GM10847 (cell line): ENCODE results near the gene TRPM3.

Source experiments
- POLR2A ChIP-seq: IDR thresholded peaks from 2 replicates; pipeline ENCODE4 v1.6.1; 2011; ENCODE audit not compliant: insufficient read length; ENCODE audit errors: extremely low read depth

TRPM3 gene

GRCh38 chr9:70816891-70817290, 304.5 kb downstream of the TRPM3 start:
- TF ChIP-seq POLR2A = no peak

DNA sequence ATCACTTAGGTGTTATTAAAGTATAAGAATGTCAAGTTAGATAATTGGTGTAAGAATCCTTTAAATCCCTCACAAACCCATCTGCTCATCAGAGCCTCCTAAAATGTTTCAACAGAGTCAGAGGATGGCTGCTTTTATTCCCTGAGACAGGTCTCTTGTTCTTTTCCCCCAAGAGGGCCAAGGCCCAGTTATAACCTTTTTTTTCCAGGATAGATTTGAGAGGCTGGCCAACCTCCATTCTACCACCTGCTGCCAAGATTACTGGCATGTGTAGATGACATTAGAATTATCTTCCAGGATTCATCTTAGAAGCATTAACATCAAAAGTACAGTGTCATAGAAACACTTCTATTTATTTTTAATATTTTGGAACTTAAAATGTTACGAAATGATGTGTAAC, 305.1 kb downstream of the TRPM3 start:
- TF ChIP-seq POLR2A = no peak

- TF ChIP-seq POLR2A = no peak
Measured at GRCh38 chr9:70814597-70814996, 306.8 kb downstream of the TRPM3 start.

DNA sequence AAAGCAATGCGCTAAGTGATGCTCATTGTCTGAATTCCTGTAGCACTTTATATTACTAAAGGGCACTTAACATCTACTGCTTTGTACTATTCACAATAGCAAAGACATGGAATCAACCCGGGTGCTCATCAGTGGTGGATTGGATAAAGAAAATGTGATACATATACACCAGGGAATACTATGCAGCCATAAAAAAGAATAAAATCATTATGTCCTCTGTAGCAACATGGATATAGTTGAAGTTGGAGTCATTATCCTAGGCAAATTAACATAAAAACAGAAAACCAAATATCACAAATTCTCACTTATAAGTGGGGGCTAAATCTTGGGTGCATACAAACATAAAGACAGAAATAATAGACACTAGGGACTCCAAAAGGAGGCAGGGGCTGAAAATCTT, 308.3 kb downstream of the TRPM3 start:
- TF ChIP-seq POLR2A = no peak

DNA sequence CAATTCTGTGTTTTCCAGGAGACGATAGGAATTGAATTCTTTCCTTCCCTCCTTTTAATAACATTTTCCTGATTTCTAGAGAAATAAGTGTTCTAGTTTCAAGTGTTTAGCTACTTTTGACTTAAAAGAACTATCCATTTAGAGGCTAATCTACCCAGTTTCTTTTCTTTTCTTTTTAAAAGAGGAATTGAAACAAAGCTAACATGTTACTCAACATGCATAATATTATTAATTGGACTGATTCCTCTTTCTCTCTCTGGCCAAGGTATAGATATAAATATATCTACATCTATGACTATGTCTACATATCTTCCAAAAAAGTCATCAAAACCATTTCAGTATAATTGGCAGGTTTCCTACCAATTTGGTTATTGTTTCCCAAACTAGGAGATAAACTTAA, 309.8 kb downstream of the TRPM3 start:
- TF ChIP-seq POLR2A = no peak

DNA sequence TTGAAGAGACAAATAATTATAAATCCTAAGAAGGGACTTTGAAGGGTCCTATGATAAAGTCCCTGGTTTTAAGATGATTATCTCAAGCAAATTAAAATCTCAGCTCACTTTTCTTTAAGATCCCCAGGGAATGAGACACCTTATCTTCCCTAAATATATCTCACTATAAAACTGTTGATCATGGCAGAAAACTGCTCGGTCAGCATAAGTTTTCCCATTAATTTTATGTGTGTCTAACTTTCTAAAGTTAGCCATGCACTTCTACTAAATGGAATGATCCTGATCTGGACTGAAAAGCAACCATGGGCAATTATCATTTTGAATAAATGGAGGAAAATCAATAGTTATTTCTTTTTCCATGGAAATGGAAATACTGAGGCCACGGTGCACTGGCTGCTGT, 314.5 kb downstream of the TRPM3 start:
- TF ChIP-seq POLR2A = no peak

DNA sequence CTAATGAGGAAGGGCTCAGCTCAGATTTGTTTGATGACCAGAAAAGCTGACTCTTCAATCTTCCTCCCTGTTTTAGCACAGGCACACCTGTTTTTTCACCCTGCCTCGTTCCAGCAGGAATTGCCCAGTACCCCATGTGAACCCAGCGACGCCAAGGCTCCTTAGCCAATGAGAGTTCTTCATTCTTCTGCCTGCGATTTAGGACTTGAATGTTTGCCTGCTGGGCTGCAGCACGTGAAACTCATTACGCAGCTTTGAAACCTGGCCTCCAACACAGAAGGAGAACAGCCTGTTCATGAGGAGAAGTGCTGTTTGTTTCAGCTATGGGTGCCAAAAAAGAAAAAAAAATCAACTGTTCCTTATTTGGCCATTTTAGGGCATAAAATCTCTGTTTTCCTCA, 315.5 kb downstream of the TRPM3 start:
- TF ChIP-seq POLR2A = no peak

GRCh38 chr9:70802758-70803436, 318.5 kb downstream of the TRPM3 start:
- no peak for TF ChIP-seq POLR2A

DNA sequence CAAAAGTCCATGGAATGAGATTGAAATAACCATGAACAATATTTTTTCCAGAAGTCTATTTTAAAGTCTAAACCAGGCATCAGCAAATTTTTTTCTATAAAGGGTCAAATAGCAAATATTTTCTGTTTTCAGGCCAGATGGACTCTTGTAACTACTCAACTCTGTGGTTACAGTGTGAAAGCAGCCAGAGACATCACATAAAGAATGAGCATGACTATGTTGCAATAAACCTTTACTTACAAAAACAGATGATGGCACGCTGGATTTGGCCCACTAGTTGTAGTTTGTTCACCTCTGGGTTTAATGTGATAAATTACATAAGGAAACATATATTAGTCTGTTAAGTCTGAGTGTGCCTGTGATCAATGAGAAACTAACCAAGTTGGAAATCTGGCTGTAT, 319.2 kb downstream of the TRPM3 start:
- TF ChIP-seq POLR2A = no peak

DNA sequence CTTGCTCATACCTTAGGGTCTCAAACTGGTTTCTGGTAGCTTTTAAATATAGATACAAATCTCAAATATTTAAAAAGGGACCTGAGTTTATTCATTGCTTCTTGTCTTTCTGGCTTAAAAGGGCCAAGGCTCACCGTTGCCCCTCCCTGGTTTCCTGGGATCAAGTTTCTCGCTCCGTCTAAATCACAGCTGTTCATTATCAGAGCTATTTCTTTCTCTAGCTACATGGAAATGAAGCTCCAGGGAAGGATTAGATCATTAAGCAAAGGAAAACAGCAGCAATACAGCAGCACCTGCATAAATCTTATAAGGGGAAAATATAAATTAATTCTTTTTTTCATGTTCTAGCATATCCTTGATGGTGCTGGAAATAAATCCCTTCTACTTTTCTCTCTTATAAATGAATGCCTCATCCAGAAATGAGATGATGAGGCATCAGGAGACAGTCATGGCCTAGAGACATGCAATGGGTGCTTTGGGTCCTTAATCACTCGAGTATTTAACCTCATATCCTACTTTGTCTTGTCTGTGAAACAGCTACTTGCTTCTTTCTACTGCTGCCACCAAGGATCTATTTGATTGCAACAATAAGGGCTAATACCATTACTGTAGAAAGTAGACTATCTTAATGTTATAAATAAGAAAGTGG, 320.1 kb downstream of the TRPM3 start:
- no peak for TF ChIP-seq POLR2A

GRCh38 chr9:70798018-70798417, 323.4 kb downstream of the TRPM3 start:
- no peak for TF ChIP-seq POLR2A

DNA sequence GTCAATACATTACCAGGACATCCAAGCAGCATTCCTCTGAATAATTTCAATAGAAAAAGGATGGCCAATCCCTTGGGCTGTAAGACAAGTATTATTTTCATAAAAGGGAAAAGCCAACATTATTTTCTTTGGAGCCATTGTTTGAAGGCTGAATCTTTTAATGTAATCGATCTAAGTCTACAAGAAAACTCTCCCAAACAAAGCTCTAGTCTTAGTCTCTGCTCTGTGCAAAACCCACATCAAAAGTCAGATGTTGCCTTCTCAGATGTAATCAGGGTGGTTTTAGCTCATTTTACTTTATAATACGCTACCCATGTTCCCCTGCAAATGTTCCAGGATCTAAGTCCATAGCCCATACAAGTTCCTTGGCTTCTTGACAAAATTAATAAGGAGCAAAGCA, 325.6 kb downstream of the TRPM3 start:
- TF ChIP-seq POLR2A = no peak

- no peak for TF ChIP-seq POLR2A
Measured at GRCh38 chr9:70792796-70793195, 328.6 kb downstream of the TRPM3 start.

GRCh38 chr9:70791936-70792335, 329.5 kb downstream of the TRPM3 start:
- TF ChIP-seq POLR2A = no peak

GRCh38 chr9:70789086-70789485, 332.3 kb downstream of the TRPM3 start:
- no peak for TF ChIP-seq POLR2A

- TF ChIP-seq POLR2A = no peak
Measured at GRCh38 chr9:70784456-70784855, 337.0 kb downstream of the TRPM3 start.

GRCh38 chr9:70778568-70778967, 342.9 kb downstream of the TRPM3 start:
- TF ChIP-seq POLR2A = no peak
